ENCODE measurements around the gene SERTAD3.

The SERTAD3 gene

DNA sequence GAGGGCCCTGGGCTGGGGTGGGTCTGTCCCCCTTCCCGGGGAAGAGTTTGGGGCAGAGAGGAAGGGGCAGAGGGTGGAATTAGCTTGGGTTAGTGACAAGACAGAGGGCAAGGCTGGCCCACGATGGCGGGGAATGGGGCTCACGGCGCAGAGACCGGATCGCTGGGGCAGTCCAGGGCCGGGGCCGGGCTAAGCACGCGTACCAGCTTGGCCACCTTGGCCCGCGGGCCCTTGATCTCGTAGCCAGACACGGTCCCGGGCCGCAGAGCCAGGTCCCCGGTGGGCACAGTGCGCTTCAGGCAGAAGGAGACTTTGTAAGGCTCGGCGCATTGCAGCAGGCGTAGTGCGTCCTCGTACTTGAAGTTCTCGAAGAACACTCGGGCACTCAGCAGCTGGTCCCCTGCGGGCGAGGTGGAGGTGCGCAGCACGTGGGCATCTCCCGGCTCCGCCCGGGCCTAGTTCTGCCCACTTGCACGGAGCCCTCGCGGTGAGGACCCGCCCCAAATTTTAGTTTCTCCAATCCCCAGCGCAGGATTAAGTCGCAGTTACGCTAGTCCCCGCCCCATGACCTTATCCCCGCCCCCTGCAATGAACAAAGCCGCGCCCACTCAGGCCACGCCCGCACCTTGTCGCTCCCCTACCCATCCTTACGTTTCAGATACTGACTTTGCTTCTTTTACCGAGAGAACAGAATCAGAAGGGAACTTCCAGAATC is 45.6 kb downstream of the SERTAD3 start:
- H3K4me1 Mint-ChIP-seq: peaks cover 26% of the 10 kb centered on the region
- TF ChIP-seq, protein P1, sequence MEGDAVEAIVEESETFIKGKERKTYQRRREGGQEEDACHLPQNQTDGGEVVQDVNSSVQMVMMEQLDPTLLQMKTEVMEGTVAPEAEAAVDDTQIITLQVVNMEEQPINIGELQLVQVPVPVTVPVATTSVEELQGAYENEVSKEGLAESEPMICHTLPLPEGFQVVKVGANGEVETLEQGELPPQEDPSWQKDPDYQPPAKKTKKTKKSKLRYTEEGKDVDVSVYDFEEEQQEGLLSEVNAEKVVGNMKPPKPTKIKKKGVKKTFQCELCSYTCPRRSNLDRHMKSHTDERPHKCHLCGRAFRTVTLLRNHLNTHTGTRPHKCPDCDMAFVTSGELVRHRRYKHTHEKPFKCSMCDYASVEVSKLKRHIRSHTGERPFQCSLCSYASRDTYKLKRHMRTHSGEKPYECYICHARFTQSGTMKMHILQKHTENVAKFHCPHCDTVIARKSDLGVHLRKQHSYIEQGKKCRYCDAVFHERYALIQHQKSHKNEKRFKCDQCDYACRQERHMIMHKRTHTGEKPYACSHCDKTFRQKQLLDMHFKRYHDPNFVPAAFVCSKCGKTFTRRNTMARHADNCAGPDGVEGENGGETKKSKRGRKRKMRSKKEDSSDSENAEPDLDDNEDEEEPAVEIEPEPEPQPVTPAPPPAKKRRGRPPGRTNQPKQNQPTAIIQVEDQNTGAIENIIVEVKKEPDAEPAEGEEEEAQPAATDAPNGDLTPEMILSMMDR (IDR thresholded peaks at IDR 0.05; ENCODE audit: unreplicated experiment in 3 of 3): no peak
- peaks cover 10% of the 10 kb centered on the region for H3K36me3 Mint-ChIP-seq (ENCODE audit: low read depth)
- peaks cover 5% of the 10 kb centered on the region for H3K27me3 Mint-ChIP-seq (ENCODE audit: low read depth)
- peak overlapping the region in 1 of 3 experiments; percentile 20 for H3K27ac Mint-ChIP-seq
- H3K4me3 Mint-ChIP-seq: peak overlapping the region in 1 of 3 experiments; percentile 16
- no peaks in the 10 kb centered on the region for H3K9me3 Mint-ChIP-seq

DNA sequence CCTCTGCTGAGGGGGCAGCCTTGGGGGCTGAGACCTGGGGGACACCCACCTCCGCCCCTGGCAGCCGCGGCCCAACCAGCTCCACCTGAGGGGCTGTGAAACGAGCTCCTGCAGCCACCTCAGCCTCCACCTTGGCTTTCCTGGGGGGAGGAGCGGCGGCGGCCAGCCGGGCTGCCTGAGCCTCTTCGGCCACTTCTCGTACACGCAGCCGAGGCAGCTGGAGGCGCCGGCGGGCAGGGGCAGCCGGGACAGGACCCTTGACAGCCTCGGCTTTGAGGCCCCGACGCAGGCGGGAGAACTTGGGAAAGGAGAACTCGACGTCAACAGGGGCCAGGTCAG is 46.6 kb downstream of the SERTAD3 start:
- Mint-ChIP-seq H3K9me3 (no peaks in the 10 kb centered on the region), H3K4me1 (peaks cover 19% of the 10 kb centered on the region), H3K27ac (no peak overlapping the region), H3K27me3 (ENCODE audit: low read depth) (peaks cover 5% of the 10 kb centered on the region), H3K4me3 (no peak overlapping the region), H3K36me3 (ENCODE audit: low read depth) (peaks cover 10% of the 10 kb centered on the region)
- TF ChIP-seq, protein P1 (IDR thresholded peaks at IDR 0.05; ENCODE audit: unreplicated experiment in 3 of 3): no peak

DNA sequence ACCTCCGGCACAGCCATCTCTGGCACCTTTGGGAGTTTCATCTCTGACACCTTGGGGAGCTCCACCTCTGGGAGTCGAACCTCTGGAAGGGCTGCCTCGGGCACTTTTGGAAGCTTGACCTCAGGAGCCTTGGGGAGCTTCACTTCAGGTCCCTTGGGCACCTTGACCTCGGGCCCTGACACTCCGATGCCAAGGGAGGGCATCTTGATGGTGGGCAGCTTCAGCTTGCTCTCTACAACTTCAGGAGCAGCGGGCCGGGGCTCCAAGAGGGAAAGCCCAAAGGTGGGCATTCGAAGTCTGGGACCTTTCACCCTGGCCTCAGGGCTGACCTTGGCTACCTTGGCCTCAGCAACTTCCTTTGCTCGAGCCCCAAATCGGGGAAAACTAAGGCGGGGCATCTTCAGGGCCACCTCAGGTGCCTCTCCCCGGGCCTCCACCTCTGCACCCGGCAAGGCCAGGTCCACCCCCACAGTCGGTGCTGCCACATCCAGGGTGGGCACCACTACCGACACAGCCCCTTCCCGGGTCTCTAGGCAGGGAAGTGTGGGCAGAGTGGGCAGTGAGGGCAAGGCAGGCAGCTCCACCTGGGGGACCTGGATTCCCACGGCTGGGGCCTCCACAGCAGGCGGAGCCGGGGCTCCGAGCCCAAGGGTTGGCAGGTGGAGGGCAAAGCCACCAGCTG is 47.1 kb downstream of the SERTAD3 start:
- H3K27ac Mint-ChIP-seq: no peak overlapping the region
- H3K4me3 Mint-ChIP-seq: no peak overlapping the region
- H3K9me3 Mint-ChIP-seq: no peaks in the 10 kb centered on the region
- peaks cover 10% of the 10 kb centered on the region for H3K36me3 Mint-ChIP-seq (ENCODE audit: low read depth)
- peaks cover 19% of the 10 kb centered on the region for H3K4me1 Mint-ChIP-seq
- peaks cover 5% of the 10 kb centered on the region for H3K27me3 Mint-ChIP-seq (ENCODE audit: low read depth)
- TF ChIP-seq, protein P1 (IDR thresholded peaks at IDR 0.05; ENCODE audit: unreplicated experiment in 3 of 3): no peak

GRCh38 chr19:40395956-40396355 is 48.2 kb downstream of the SERTAD3 start:
- Mint-ChIP-seq H3K36me3 (ENCODE audit: low read depth) (peaks cover 10% of the 10 kb centered on the region), H3K27ac (no peak overlapping the region), H3K9me3 (no peaks in the 10 kb centered on the region), H3K4me1 (peaks cover 12% of the 10 kb centered on the region), H3K27me3 (ENCODE audit: low read depth) (peaks cover 5% of the 10 kb centered on the region), H3K4me3 (no peak overlapping the region)
- TF ChIP-seq, protein P1 (IDR thresholded peaks at IDR 0.05; ENCODE audit: unreplicated experiment in 3 of 3): no peak

- H3K36me3 Mint-ChIP-seq (ENCODE audit: low read depth): peaks cover 7% of the 10 kb centered on the region
- H3K4me3 Mint-ChIP-seq: no peak overlapping the region
- H3K27ac Mint-ChIP-seq: no peak overlapping the region
- TF ChIP-seq, protein P1 (IDR thresholded peaks at IDR 0.05; ENCODE audit: unreplicated experiment in 3 of 3): no peak
- H3K4me1 Mint-ChIP-seq: peaks cover 8% of the 10 kb centered on the region
- no peaks in the 10 kb centered on the region for H3K9me3 Mint-ChIP-seq
- peaks cover 5% of the 10 kb centered on the region for H3K27me3 Mint-ChIP-seq (ENCODE audit: low read depth)
Observed at GRCh38 chr19:40394816-40395210, 49.3 kb downstream of the SERTAD3 start.
